Upper lobe of left lung (tissue), 4 donors: ENCODE data around the gene DGKB.

Experiments
- EP300 ChIP-seq, 4 donors: sonication (generic); formaldehyde crosslinking; IDR thresholded peaks; one replicate each; pipeline ENCODE4 v1.5.1; 2017; ENCODE audit warnings: antibody characterized with exemption in 4 of 4, control low read depth in 2 of 4
- POLR2A ChIP-seq, 4 donors: fragments of 450-650 bp; IDR thresholded peaks; one replicate each; pipeline ENCODE4 v1.5.1; 2016 to 2017; ENCODE audit warnings: antibody characterized with exemption in 4 of 4, mild to moderate bottlenecking in 2 of 4
- POLR2AphosphoS5 ChIP-seq, 2 donors: sonication (generic); formaldehyde crosslinking; IDR thresholded peaks; one replicate each; pipeline ENCODE4 v1.5.1; 2017; ENCODE audit warnings: antibody characterized with exemption in 2 of 2
- TF ChIP-seq, protein P1 (sequence below), 6 experiments: fragments of 450-650 bp in 4 of 6; fragments of 200-600 bp in 2 of 6; sonication (generic) in 2 of 6; IDR thresholded peaks; one replicate each; pipeline ENCODE4 v1.5.1; 2016 to 2019; ENCODE audit warnings: antibody characterized with exemption in 6 of 6

DNA sequence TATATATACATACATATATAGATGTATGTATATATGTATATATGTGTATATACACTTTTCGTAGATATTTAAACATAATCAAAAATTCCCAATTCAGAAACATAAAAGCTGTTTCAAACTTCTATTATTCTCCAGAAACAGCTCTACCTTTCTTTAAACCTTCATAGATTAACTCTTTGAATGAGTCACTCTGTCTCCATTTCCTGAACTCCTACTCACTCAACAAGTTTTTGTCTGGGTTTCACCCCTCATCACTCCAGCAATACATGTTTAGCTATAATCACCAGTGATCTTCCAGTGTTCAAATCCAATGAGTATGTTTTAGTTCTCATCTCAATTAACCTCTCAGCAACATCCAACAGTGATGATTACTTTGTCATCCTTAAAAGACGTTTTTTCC, 9.6 kb downstream of the DGKB start:
- TF ChIP-seq, protein P1, sequence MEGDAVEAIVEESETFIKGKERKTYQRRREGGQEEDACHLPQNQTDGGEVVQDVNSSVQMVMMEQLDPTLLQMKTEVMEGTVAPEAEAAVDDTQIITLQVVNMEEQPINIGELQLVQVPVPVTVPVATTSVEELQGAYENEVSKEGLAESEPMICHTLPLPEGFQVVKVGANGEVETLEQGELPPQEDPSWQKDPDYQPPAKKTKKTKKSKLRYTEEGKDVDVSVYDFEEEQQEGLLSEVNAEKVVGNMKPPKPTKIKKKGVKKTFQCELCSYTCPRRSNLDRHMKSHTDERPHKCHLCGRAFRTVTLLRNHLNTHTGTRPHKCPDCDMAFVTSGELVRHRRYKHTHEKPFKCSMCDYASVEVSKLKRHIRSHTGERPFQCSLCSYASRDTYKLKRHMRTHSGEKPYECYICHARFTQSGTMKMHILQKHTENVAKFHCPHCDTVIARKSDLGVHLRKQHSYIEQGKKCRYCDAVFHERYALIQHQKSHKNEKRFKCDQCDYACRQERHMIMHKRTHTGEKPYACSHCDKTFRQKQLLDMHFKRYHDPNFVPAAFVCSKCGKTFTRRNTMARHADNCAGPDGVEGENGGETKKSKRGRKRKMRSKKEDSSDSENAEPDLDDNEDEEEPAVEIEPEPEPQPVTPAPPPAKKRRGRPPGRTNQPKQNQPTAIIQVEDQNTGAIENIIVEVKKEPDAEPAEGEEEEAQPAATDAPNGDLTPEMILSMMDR (IDR thresholded peaks at IDR 0.05) = no peak
- TF ChIP-seq POLR2A (IDR thresholded peaks at IDR 0.05) = no peak
- no peak for TF ChIP-seq EP300 (IDR thresholded peaks at IDR 0.05)
- no peak for TF ChIP-seq POLR2AphosphoS5 (IDR thresholded peaks at IDR 0.05)
